Measurements from ENCODE around the gene NKX1-2. TPM values are rescaled to one million over a fixed set of nuclear protein-coding genes. Genes with fewer than 3 reads are reported as not detected.

Gene NKX1-2
- total and polyA plus RNA-seq, 2 of the 8 experiments (the other 6 are each of a cell fraction or from before 2014, with no cell fraction given), result 12.7 to 34.9 TPM

- TF ChIP-seq CHD7 (IDR thresholded peaks at IDR 0.05; ENCODE audit: insufficient replicate concordance, low read length), result no peak
- TF ChIP-seq KDM5A (IDR thresholded peaks at IDR 0.05; ENCODE audit: low read length), result no peak
- no peak for TF ChIP-seq SUZ12 (IDR thresholded peaks at IDR 0.05; ENCODE audit: low read length)
- TF ChIP-seq RBBP5 (IDR thresholded peaks at IDR 0.05; ENCODE audit: borderline replicate concordance, low read depth, low read length), result no peak
- no peak for TF ChIP-seq POLR2A (IDR thresholded peaks at IDR 0.05; ENCODE audit: control extremely low read depth in 1 of 2, low read depth in 2 of 2, low read length in 2 of 2)
- TF ChIP-seq CHD1 (IDR thresholded peaks at IDR 0.05; ENCODE audit: low read depth, low read length), result no peak
- no peak for TF ChIP-seq JUND (IDR thresholded peaks at IDR 0.05; ENCODE audit: low read length)
- no peak for TF ChIP-seq RXRA (IDR thresholded peaks at IDR 0.05; ENCODE audit: insufficient read depth, low read depth, low read length)
- no peak for TF ChIP-seq CTBP2 (IDR thresholded peaks at IDR 0.05; ENCODE audit: borderline replicate concordance, insufficient read depth, insufficient read length, low read length)
- no peak for TF ChIP-seq MAX (IDR thresholded peaks at IDR 0.05)
- TF ChIP-seq SAP30 (IDR thresholded peaks at IDR 0.05; ENCODE audit: insufficient read depth, insufficient replicate concordance, low read length), result no peak
Measured at GRCh38 chr10:124497196-124497881, 47.5 kb upstream of the NKX1-2 start (continued).

All from H1 (cell line).